OCI-LY1 (cell line): ENCODE results near the gene PDXP.
"Not testable (repeated sequence)": the region's sequence is repeated elsewhere in the genome, so short reads cannot be mapped to it uniquely, and the experiment has no call there.

Source experiments
- H2AFZ ChIP-seq: fragments of 200-600 bp; sonication (generic), shearing (Covaris generic); 2 replicates; pipeline ENCODE4 v1.6.0; 2014; ENCODE audit warnings: antibody characterized with exemption, mild to moderate bottlenecking, low read length
- H3F3A ChIP-seq: fragments of 200-600 bp; sonication (generic), shearing (Covaris generic); 2 replicates; pipeline ENCODE4 v1.6.0; 2014; ENCODE audit warnings: mild to moderate bottlenecking, antibody characterized with exemption, low read length, moderate library complexity; ENCODE audit not compliant: insufficient read depth
- H3K27ac ChIP-seq: fragments of 200-600 bp; sonication (generic); 2 replicates; pipeline ENCODE4 v1.5.1; 2014; ENCODE audit warnings: low read length, mixed run types, mild to moderate bottlenecking, low read depth; ENCODE audit not compliant: poor library complexity, severe bottlenecking
- H3K27me3 ChIP-seq: fragments of 200-600 bp; sonication (generic); 2 replicates; pipeline ENCODE4 v1.6.0; 2014; ENCODE audit warnings: antibody characterized with exemption, mild to moderate bottlenecking, low read length, moderate library complexity; ENCODE audit not compliant: insufficient read depth
- H3K36me3 ChIP-seq: fragments of 200-600 bp; sonication (generic); 2 replicates; pipeline ENCODE4 v1.6.1; 2014; ENCODE audit warnings: mild to moderate bottlenecking, antibody characterized with exemption, low read length, moderate library complexity, mixed read lengths; ENCODE audit not compliant: insufficient read depth
- H3K4me1 ChIP-seq: fragments of 200-600 bp; sonication (generic); 2 replicates; pipeline ENCODE4 v1.5.1; 2014; ENCODE audit warnings: mild to moderate bottlenecking, low read length, moderate library complexity; ENCODE audit not compliant: insufficient read depth, severe bottlenecking
- H3K4me2 ChIP-seq: fragments of 200-600 bp; sonication (generic), shearing (Covaris generic); 2 replicates; pipeline ENCODE4 v1.6.1; 2014; ENCODE audit warnings: low read length
- H3K4me3 ChIP-seq: fragments of 200-600 bp; sonication (generic); 2 replicates; pipeline ENCODE4 v1.5.1; 2014; ENCODE audit warnings: low read length, low read depth, mild to moderate bottlenecking, mixed read lengths; ENCODE audit not compliant: poor library complexity, severe bottlenecking
- H3K79me2 ChIP-seq: fragments of 200-600 bp; shearing (Covaris generic); 2 replicates; pipeline ENCODE4 v1.6.1; 2016; ENCODE audit warnings: mixed run types, low read length, mixed read lengths; ENCODE audit not compliant: insufficient read depth
- H3K9ac ChIP-seq: fragments of 200-600 bp; sonication (generic), shearing (Covaris generic); 2 replicates; pipeline ENCODE4 v1.6.1; 2014; ENCODE audit warnings: mild to moderate bottlenecking, low read length, mixed read lengths
- H3K9me2 ChIP-seq: fragments of 200-600 bp; sonication (generic), shearing (Covaris generic); 2 replicates; pipeline ENCODE4 v1.6.1; 2014; ENCODE audit warnings: low read depth, mild to moderate bottlenecking, low read length, mixed read lengths
- H3K9me3 ChIP-seq: fragments of 200-600 bp; shearing (Covaris generic); 2 replicates; pipeline ENCODE4 v1.6.1; 2014; ENCODE audit warnings: low read length, mixed read lengths
- H4K20me1 ChIP-seq: fragments of 200-600 bp; sonication (generic), shearing (Covaris generic); 2 replicates; pipeline ENCODE4 v1.6.0; 2016; ENCODE audit warnings: mild to moderate bottlenecking, low read length; ENCODE audit not compliant: insufficient read depth
- EZH2 ChIP-seq: fragments of 200-600 bp; sonication (generic), shearing (Covaris generic); IDR thresholded peaks from 2 replicates; pipeline ENCODE4 v1.8.0; 2017; ENCODE audit warnings: borderline replicate concordance, mixed run types, mild to moderate bottlenecking, antibody characterized with exemption, low read length, moderate library complexity, mixed read lengths
- TF ChIP-seq, protein P1 (sequence below): fragments of 200-600 bp; sonication (generic), shearing (Covaris generic); IDR thresholded peaks from 2 replicates; pipeline ENCODE4 v1.5.1; 2017; ENCODE audit warnings: mild to moderate bottlenecking, antibody characterized with exemption, low read length, moderate library complexity, mixed read lengths

PDXP gene, protein sequence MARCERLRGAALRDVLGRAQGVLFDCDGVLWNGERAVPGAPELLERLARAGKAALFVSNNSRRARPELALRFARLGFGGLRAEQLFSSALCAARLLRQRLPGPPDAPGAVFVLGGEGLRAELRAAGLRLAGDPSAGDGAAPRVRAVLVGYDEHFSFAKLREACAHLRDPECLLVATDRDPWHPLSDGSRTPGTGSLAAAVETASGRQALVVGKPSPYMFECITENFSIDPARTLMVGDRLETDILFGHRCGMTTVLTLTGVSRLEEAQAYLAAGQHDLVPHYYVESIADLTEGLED

DNA sequence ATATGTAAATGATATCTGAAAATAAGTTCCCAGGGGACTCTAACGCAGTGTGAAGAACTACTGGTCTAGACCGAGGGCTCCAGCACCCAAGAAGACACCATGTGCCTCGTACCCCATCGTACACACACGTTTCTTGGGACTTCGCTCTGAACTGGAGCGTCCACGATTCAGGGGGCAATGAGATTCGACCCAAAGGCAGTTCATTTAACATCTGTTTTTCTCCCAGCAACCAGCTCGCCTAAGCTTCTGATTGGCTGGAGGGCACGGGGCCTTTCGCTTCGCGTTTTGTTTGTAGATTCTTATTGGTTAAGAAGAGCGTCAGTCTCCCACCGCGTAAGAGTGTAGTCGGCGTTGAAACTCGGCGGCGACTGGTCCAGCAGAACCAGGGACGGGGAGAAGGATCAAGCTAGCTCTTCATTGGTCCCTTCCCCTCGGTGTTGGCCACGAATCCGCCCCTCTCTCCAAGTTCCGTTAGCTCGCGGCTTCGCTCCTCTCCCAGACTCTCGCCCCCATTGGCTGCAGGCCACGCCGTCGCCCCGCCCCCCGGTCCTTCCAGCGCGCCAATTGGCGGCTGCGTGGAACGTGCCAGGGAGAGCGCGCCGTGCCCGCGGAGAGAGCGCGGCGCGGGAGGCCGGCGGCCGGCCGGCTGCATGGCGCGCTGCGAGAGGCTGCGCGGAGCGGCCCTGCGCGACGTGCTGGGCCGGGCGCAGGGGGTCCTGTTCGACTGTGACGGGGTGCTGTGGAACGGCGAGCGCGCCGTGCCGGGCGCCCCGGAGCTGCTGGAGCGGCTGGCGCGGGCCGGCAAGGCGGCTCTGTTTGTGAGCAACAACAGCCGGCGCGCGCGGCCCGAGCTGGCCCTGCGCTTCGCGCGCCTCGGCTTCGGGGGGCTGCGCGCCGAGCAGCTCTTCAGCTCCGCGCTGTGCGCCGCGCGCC, at the start of gene PDXP:
Gene PDXP, plus strand, starts transcription at position 591 of the 933 bp plus-strand sequence. Its CDS starts 60 bp downstream, at position 651.
- H3F3A ChIP-seq, result no peaks in the 10 kb centered on the region
- H3K79me2 ChIP-seq, result peaks cover 39% of the 10 kb centered on the region
- H3K9me2 ChIP-seq, result no peaks in the 10 kb centered on the region
- peak within 1 kb of the TSS; percentile 87 for H3K9ac ChIP-seq
- H4K20me1 ChIP-seq, result no peaks in the 10 kb centered on the region
- H3K9me3 ChIP-seq, result no peaks in the 10 kb centered on the region
- no peak for TF ChIP-seq EZH2
- TF ChIP-seq, protein P1, sequence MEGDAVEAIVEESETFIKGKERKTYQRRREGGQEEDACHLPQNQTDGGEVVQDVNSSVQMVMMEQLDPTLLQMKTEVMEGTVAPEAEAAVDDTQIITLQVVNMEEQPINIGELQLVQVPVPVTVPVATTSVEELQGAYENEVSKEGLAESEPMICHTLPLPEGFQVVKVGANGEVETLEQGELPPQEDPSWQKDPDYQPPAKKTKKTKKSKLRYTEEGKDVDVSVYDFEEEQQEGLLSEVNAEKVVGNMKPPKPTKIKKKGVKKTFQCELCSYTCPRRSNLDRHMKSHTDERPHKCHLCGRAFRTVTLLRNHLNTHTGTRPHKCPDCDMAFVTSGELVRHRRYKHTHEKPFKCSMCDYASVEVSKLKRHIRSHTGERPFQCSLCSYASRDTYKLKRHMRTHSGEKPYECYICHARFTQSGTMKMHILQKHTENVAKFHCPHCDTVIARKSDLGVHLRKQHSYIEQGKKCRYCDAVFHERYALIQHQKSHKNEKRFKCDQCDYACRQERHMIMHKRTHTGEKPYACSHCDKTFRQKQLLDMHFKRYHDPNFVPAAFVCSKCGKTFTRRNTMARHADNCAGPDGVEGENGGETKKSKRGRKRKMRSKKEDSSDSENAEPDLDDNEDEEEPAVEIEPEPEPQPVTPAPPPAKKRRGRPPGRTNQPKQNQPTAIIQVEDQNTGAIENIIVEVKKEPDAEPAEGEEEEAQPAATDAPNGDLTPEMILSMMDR, result no peak
- H3K4me3 ChIP-seq, result peak within 1 kb of the TSS; percentile 82
- no peak within 1 kb of the TSS for H2AFZ ChIP-seq
- H3K4me1 ChIP-seq, result peaks cover 42% of the 10 kb centered on the region
- peak within 1 kb of the TSS; percentile 93 for H3K4me2 ChIP-seq
- peak within 1 kb of the TSS; percentile 91 for H3K27ac ChIP-seq
- H3K27me3 ChIP-seq, result no peaks in the 10 kb centered on the region
- peaks cover 31% of the 10 kb centered on the region; the same call in 1 of the 2 replicates for H3K36me3 ChIP-seq

DNA sequence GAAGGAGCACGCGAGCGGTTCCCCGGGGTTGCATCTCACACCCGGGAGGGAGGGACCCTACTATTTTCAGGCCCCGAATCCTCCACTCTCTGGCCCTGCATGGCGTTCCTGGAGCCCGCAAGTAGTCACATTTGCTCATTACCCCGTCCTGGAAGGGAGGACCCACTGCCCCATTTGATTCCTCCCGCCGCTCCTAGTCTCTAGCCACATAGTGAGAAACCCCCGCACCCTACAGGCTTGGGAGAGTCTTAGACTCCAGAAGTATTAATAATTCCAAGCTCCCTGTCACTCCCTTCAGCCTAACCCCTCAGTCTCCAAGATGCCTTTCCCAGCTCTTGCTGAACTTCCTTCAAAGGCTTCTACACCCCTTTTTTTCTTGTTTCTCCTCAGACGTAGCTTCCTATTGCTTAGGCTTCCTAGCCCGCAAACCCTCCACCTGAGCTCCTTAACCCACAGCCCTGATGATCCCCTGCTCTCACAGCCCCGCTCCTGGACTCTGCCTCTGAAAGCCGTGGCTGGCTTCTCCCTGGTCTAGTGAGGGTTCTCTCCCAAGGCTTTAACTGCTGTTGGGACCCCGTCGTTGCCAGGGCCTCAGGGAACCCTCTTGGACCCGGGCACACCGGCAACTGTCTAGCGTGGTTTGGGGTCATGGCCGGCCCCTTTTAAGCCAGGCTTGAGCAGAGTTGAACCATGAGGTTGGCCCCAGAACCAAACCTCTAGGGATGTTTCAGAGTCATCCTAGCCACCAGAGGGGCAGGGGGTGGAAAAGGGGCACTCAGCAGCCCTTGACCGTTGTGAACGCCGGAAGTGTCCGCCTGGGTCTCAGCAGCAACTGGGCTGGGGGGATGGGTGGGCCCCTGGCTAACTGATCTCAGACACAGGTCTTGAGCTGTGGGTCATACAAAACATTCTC, 49.0 kb upstream of the PDXP start:
- H3K4me2 ChIP-seq, result peak overlapping the region; percentile 90
- H4K20me1 ChIP-seq, result no peaks in the 10 kb centered on the region
- TF ChIP-seq, protein P1, result no peak
- no peak for TF ChIP-seq EZH2
- peak overlapping the region; percentile 92 for H3K27ac ChIP-seq
- H3K9ac ChIP-seq, result peak overlapping the region; percentile 100
- H3F3A ChIP-seq, result no peaks in the 10 kb centered on the region
- no peaks in the 10 kb centered on the region for H3K27me3 ChIP-seq
- no peaks in the 10 kb centered on the region for H3K9me3 ChIP-seq
- peaks cover 31% of the 10 kb centered on the region for H3K4me1 ChIP-seq
- peaks cover 21% of the 10 kb centered on the region for H3K36me3 ChIP-seq
- peaks cover 15% of the 10 kb centered on the region for H3K79me2 ChIP-seq
- H3K4me3 ChIP-seq, result peak overlapping the region; percentile 93
- H2AFZ ChIP-seq, result no peak overlapping the region
- H3K9me2 ChIP-seq, result no peaks in the 10 kb centered on the region

DNA sequence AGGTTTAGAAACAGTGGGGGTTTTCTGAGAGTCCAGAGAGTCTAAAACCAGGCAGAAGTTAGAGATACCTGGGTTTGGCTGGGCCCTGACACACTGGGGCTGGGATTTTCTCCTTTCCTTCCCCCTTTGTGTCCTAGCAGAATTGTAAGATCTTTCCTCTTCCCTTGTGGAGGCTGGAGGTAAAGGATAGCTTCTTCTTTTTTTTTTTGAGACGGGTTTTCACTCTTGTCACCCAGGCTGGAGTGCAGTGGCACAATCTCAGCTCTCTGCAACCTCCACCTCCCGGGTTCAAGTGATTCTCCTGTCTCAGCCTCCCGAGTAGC, 48.4 kb upstream of the PDXP start:
- not testable (repeated sequence) for H3K9me2 ChIP-seq, H2AFZ ChIP-seq, H3F3A ChIP-seq, H4K20me1 ChIP-seq, H3K27me3 ChIP-seq, H3K9me3 ChIP-seq
- Histone ChIP-seq H3K9ac (peak overlapping the region; percentile 100), H3K36me3 (peaks cover 26% of the 10 kb centered on the region), H3K4me2 (peak overlapping the region; percentile 90), H3K79me2 (peaks cover 15% of the 10 kb centered on the region), H3K4me3 (peak overlapping the region; percentile 93), H3K4me1 (peaks cover 31% of the 10 kb centered on the region), H3K27ac (peak overlapping the region; percentile 92)
